Gastroesophageal sphincter (tissue), 3 donors: ENCODE data around the gene PYGB.

ENCODE experiments used
- CTCF ChIP-seq, 4 experiments: fragments of 200-600 bp in 2 of 4; fragments of 450-650 bp in 2 of 4; sonication (generic) in 1 of 4; IDR thresholded peaks; one replicate each; pipeline ENCODE4 v1.5.1; 2017 to 2019; ENCODE audit warnings: antibody characterized with exemption in 4 of 4, mild to moderate bottlenecking in 2 of 4, moderate library complexity in 2 of 4
- EP300 ChIP-seq: sonication (generic); formaldehyde crosslinking; IDR thresholded peaks from one replicate; pipeline ENCODE4 v1.6.1; 2017; ENCODE audit warnings: antibody characterized with exemption, mild to moderate bottlenecking
- POLR2A ChIP-seq, 2 donors: fragments of 450-650 bp; IDR thresholded peaks; one replicate each; pipeline ENCODE4 v1.6.1; 2017; ENCODE audit warnings: antibody characterized with exemption in 2 of 2, mild to moderate bottlenecking in 2 of 2, moderate library complexity in 1 of 2

DNA sequence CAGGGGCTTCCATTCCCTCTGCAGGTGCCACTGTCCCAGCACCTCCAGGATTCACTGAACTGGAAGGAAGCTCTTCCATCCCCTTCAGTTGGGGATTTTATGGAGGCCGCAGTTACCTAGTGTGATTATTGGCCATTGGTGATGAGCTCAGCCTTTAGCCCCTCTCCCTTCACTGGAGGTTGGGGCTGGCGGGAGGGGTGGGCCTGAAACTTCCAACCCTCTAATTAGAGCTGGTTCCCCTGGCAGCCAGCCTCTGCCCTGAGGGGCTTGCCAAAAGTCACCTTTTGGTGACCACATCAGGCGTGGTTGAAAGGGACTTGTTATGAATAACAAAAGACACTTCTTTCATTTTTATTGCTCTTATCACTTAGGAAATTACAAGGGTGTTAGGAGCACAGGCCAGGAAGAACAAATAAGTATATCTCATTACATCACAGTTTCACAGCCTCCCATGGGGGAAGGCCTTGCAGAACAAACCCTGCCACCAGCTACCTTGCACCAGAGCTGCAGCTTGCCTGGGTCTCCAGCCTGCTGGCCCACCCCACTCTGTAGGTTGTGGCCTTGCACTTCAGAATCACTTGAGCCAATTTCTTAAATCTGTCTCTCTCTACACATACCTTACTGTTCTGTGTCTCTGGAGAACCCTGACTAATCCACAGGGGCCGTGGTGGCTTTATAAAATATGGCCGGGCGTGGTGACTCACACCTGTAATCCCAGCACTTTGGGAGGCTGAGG lies 5.0 kb downstream of the PYGB start:
- no peak for TF ChIP-seq CTCF (IDR thresholded peaks at IDR 0.05)
- no peak for TF ChIP-seq POLR2A (IDR thresholded peaks at IDR 0.05)
- no peak for TF ChIP-seq EP300
